Fibroblast of skin of left quadriceps (primary cell): ENCODE data around the gene PTRH1.
A peak's percentile ranks its signal among the peaks of the same experiment; 100 is the strongest.

Experiments used
- DNase-seq, 2 experiments: peaks; one replicate each; pipeline ENCODE4 v3.0.0-alpha.2; 2013; ENCODE audit warnings: low read depth in 2 of 2

Gene PTRH1

GRCh38 chr9:127720031-127720864 lies 4.8 kb upstream of the PTRH1 start:
- DNase-seq = no peak

- no peak for DNase-seq
Measured at GRCh38 chr9:127717766-127718165, 2.3 kb upstream of the PTRH1 start.

DNA sequence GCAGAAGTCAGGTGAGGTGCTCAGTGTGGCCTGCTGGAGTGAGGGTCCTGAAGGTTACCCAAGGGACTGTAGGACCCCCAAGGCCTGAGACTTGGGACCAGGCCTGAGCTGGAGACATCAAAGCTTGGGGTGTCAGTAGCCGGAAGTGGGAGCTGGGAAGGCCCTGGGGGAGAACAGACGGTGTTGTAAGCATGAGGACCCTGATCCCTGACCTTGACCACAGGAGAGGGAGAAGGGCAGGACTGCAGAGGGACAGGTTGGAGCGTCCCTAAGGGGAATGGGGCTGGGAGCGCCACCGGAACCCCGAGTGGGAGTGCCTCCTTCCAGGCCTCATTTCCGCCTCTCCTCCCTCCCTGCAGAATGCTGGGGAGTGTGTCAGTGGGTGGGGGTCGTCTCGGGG lies 949 bp upstream of the PTRH1 start:
- no peak for DNase-seq

DNA sequence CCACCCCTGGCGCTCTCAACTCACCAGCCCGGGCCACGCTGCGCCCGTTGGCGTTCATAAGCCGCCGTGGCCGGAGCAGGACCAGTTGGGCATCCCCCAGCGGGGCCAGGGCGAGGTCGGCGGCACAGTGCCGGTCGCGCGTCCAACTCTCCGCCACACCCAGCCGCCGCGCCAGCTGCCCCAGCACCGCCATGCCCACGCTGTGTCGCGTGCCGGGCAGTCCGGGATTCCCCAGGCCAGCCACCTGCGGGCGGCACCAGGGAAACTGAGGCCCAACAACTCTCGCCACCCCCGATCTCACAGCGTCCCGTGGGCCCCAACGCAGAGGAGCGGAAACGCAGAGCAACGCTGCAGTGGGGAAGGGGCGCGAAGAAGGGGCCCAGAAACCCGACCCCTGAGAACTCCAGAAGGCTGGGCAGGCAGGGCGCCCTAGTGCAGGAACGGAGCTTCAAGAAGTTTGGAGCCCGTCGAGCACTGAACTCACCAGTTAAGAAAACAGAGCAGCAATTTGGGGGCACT lies 453 bp downstream of the PTRH1 start:
- no peak for DNase-seq

DNA sequence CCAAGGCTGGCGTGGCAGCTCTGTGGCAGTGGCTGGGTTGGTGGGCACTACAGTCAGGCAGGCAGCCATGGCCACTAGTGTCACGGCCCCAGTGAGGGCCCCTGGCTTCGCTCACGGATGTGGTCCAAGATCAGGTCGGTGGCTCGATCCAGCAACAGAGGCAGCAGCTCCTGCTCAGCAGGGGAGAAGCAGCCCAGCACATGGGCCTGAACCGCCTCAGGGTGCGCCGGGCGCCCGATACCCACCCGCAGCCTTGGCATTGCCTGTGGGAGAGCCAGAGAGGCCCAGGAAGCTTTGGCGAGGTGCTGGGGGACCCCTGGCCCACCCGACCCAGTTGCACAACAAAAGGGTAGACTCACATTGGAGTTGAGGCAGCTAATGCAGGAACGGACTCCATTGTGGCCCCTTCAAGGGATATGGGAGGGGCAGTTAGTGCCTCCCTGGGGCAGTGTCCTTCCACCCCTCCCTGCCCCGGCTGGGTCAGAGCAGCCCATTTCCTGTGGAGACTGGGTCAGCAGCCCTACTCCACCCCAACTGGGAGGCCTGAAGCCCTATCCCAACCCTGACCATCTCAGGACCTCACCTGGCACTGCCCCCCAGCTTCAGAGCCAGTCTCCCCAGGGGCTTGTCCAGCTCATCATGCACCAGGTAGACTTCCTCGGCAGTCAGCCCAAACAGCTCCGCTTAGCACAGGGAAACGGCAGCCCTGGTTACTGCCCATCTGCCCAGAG lies 1.3 kb downstream of the PTRH1 start:
- DNase-seq = no peak

DNA sequence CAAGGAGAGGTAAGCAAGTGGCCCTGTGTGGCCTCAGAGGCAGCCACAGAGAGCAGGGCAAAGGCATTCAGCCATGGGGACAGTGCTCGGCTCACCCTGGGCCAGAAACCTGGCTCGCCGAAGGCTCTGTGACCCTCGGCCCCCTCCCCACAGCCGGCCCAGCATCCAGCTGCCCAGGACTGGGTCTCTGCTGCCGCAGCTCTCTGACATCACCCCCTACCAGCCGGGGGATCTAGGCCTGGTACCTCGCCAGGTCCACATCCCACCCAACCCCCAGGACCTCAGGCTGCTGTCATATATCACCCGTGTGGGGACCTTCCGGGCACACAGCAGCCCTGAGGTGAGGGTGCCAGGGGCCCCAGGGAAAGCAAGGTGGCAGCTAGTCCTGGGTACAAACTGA lies 2.6 kb downstream of the PTRH1 start:
- no peak for DNase-seq

DNA sequence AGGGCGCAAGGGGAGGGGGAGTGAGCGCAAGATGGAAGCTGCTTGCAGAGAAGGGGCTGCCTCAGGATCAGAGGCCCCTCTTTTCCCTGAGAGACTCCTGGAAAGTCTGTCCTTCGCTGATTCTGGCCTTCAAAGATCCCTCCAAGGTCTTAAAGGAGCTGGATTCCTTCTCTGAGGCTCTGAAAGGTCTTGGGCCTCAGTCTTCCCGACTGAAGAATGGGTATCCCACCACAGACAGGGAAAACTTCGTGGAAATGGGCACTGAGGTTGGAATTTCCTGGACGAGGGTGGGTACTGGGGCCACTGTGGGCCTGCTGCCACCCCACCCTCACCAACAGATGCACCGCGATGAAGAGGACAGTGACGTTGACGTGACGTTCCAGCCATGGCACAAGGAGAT lies 3.1 kb downstream of the PTRH1 start:
- no peak for DNase-seq

DNA sequence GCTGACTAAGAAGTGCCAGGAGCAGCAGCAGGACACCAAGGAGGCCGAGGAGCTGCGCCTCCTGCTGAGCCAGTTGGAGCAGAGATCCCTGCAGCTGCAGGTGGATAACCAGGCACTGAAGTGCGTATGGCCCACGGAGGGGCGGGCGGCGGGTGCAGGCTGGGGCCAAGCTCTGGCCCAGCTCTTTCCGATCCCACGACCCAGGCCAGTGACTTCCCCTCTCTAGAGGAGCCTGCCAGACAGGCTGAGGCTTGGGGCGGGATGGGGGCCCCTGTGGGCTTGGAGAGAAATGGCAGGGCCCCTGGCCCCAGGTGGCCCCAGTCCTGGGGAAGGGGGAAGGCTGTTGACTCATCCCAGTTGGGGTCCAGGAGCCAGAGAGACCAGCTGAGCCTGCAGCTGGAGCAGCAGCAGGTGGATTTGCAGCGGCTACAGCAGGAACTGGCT lies 3.6 kb downstream of the PTRH1 start:
- no peak for DNase-seq

GRCh38 chr9:127711226-127711701 lies 4.2 kb downstream of the PTRH1 start:
- no peak for DNase-seq

- no peak for DNase-seq
Measured at GRCh38 chr9:127710204-127710783, 5.2 kb downstream of the PTRH1 start.

GRCh38 chr9:127708952-127709587 lies 6.4 kb downstream of the PTRH1 start:
- no peak for DNase-seq

GRCh38 chr9:127707766-127708165 lies 7.7 kb downstream of the PTRH1 start:
- no peak for DNase-seq

- DNase-seq = no peak
Measured at GRCh38 chr9:127706836-127707241, 8.6 kb downstream of the PTRH1 start, which contains the start of gene CFAP157. Gene CFAP157 (plus strand): TSS chr9:127706988. CDS start chr9:127707032, 44 bp downstream.

GRCh38 chr9:127705577-127706379 lies 9.7 kb downstream of the PTRH1 start:
- no peak for DNase-seq

DNA sequence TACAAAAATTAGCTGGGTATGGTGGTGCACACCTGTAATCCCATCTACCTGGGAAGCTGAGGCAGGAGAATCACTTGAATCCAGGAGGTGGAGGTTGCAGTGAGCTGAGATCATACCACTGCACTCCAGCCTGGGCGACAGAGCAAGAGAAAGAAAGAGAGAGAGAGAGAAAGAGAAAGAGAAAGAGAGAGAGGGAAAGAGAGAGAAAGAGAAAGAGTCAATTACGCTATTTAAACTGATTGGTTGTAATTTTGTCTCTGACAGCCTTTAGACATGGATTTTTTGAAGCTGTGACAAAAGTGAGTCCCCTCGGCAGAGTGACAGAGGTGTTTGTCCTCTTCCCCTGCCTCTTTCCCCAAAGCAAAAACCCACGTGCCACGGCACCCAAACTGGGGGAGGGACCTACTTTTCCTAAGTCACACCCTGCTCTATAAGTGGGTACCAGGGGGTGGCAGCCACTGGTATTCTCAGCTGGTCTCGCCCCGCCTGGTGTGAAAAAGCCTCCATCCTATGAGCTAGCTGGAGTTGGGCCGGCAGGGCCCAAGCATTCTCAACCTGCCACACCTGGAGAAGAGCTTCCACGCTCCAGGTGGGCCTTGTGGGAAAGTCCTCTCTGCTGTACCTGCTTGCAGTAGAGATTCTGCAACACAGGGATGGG lies 12.0 kb downstream of the PTRH1 start:
- no peak for DNase-seq

- no peak for DNase-seq
Measured at GRCh38 chr9:127700594-127701255, 14.7 kb downstream of the PTRH1 start.

DNA sequence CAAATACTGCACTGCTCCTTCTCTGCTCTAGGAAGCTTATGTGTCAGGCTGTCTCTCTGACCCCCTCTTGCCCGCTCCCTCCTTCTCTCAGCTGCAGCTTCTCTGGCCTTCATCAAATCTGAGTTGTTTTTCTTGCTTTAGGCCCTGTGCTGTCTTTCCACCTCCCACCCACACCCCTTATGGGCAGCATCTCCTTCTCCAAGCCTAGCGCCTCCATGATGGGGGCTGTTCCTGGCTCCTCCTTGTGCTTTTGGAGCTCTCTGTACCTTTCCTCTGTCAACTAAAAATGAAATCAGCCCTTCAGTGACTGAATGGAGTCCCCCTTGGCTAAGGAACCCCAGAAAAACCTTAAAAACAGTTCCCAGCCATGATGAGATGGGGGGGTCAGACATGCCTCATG lies 15.3 kb downstream of the PTRH1 start:
- no peak for DNase-seq

GRCh38 chr9:127698985-127699670 lies 16.3 kb downstream of the PTRH1 start:
- peak; percentile 87 to 88 for DNase-seq

- no peak for DNase-seq
Measured at GRCh38 chr9:127698386-127698785, 17.1 kb downstream of the PTRH1 start.
